WI38 (cell line): ENCODE data around the gene COIL.

Experiments used
- H3K4me3 ChIP-seq: 2 replicates; pipeline ENCODE4 v1.5.1; 2011; ENCODE audit warnings: low read depth, mild to moderate bottlenecking, control low read depth, low read length
- CTCF ChIP-seq: IDR thresholded peaks from 2 replicates; pipeline ENCODE4 v1.5.1; 2012; ENCODE audit warnings: low read depth, mild to moderate bottlenecking, control low read depth, low read length

Gene COIL

GRCh38 chr17:56902348-56902747 lies 58.5 kb downstream of the COIL start:
- no peak overlapping the region for H3K4me3 ChIP-seq
- no peak for TF ChIP-seq CTCF

- H3K4me3 ChIP-seq = no peak overlapping the region
- no peak for TF ChIP-seq CTCF
These were observed 61.4 kb downstream of the COIL start for GRCh38 chr17:56899403-56899802.

GRCh38 chr17:56898874-56899273 lies 62.0 kb downstream of the COIL start:
- no peak for TF ChIP-seq CTCF
- no peak overlapping the region for H3K4me3 ChIP-seq

GRCh38 chr17:56897646-56898424 lies 63.0 kb downstream of the COIL start:
- TF ChIP-seq CTCF = no peak
- no peak overlapping the region for H3K4me3 ChIP-seq

- no peak for TF ChIP-seq CTCF
- no peak overlapping the region for H3K4me3 ChIP-seq
These were observed 63.9 kb downstream of the COIL start for GRCh38 chr17:56896968-56897359.

- H3K4me3 ChIP-seq = no peak overlapping the region
- no peak for TF ChIP-seq CTCF
These were observed 64.5 kb downstream of the COIL start for GRCh38 chr17:56896217-56896967.

GRCh38 chr17:56894859-56895455 lies 65.9 kb downstream of the COIL start:
- H3K4me3 ChIP-seq = no peak overlapping the region
- TF ChIP-seq CTCF = no peak
